GM23248 (cell line): ENCODE measurements around the gene ADAMTSL3.

ENCODE experiments used
- EZH2 ChIP-seq: fragments of 200-600 bp; sonication (generic); IDR thresholded peaks from 2 replicates; pipeline ENCODE4 v1.6.1; 2018; ENCODE audit warnings: antibody characterized with exemption, mild to moderate bottlenecking; ENCODE audit not compliant: insufficient read depth, poor library complexity, severe bottlenecking
- EZH2phosphoT487 ChIP-seq: fragments of 200-600 bp; sonication (generic); IDR thresholded peaks from 2 replicates; pipeline ENCODE4 v1.6.1; 2018; ENCODE audit warnings: antibody characterized with exemption, moderate library complexity, mild to moderate bottlenecking, low read depth; ENCODE audit not compliant: insufficient read depth

- TF ChIP-seq EZH2, result no peak
- no peak for TF ChIP-seq EZH2phosphoT487
Measured at GRCh38 chr15:83643201-83643600, 10.7 kb upstream of the ADAMTSL3 start.
